ENCODE data around the gene MYMK. TPM values are rescaled to one million over a fixed set of nuclear protein-coding genes. Genes with fewer than 3 reads are reported as not detected.

Gene MYMK
- total and polyA plus RNA-seq, 7 donors = not detected

GRCh38 chr9:133513214-133514100 is 11.3 kb downstream of the MYMK start:
- intact Hi-C loops (cut with DNase I) = no loop called here
- H3K36me3 ChIP-seq = no peaks in the 10 kb centered on the region
- no peak for DNase-seq
- no peak overlapping the region for H3K27ac ChIP-seq
- no peaks in the 10 kb centered on the region for H3K9me3 ChIP-seq
- WGBS, 2 donors = 72 to 80% methylated on average over 28 of the region's 28 CpGs
- H3K4me3 ChIP-seq = no peak overlapping the region
- peaks cover 0 to 17% (median 13%) of the 10 kb centered on the region in 4 donors for H3K4me1 ChIP-seq
- peaks cover 0 to 12% (median 7%) of the 10 kb centered on the region in 3 donors for H3K27me3 ChIP-seq
- no peak for TF ChIP-seq POLR2A (IDR thresholded peaks at IDR 0.05)

GRCh38 chr9:133512253-133513213 is 12.2 kb downstream of the MYMK start:
- no peak for DNase-seq
- Histone ChIP-seq H3K36me3 (no peaks in the 10 kb centered on the region), H3K27me3 (peaks cover 0 to 12% (median 7%) of the 10 kb centered on the region in 3 donors), H3K4me1 (peaks cover 0 to 17% (median 13%) of the 10 kb centered on the region in 4 donors), H3K27ac (no peak overlapping the region), H3K9me3 (no peaks in the 10 kb centered on the region), H3K4me3 (no peak overlapping the region)
- no peak for TF ChIP-seq CTCF (IDR thresholded peaks at IDR 0.05)
- no peak for TF ChIP-seq POLR2A (IDR thresholded peaks at IDR 0.05)
- no peak for TF ChIP-seq EP300 (IDR thresholded peaks at IDR 0.05)
- no peak for TF ChIP-seq POLR2AphosphoS5 (IDR thresholded peaks at IDR 0.05)
- 90 to 92% methylated on average over 19 of the region's 19 CpGs for WGBS, 2 donors
- intact Hi-C loops (cut with DNase I) = no loop called here

GRCh38 chr9:133511607-133512006 is 13.2 kb downstream of the MYMK start:
- no peaks in the 10 kb centered on the region for H3K36me3 ChIP-seq
- peaks cover 0 to 17% (median 13%) of the 10 kb centered on the region in 4 donors for H3K4me1 ChIP-seq
- intact Hi-C loops (cut with DNase I) = no loop called here
- no peak for TF ChIP-seq CTCF (IDR thresholded peaks at IDR 0.05)
- no peak for TF ChIP-seq EP300 (IDR thresholded peaks at IDR 0.05)
- TF ChIP-seq POLR2AphosphoS5 (IDR thresholded peaks at IDR 0.05) = no peak
- no peak for TF ChIP-seq POLR2A (IDR thresholded peaks at IDR 0.05)
- DNase-seq = no peak
- H3K9me3 ChIP-seq = no peaks in the 10 kb centered on the region
- 87 to 89% methylated on average over 10 of the region's 10 CpGs for WGBS, 2 donors
- H3K27me3 ChIP-seq = peaks cover 0 to 12% (median 7%) of the 10 kb centered on the region in 3 donors
- H3K27ac ChIP-seq = no peak overlapping the region
- H3K4me3 ChIP-seq = no peak overlapping the region

GRCh38 chr9:133510926-133511505 is 13.7 kb downstream of the MYMK start:
- H3K36me3 ChIP-seq = no peaks in the 10 kb centered on the region
- peaks cover 0 to 12% (median 7%) of the 10 kb centered on the region in 3 donors for H3K27me3 ChIP-seq
- H3K4me1 ChIP-seq = peaks cover 0 to 17% (median 13%) of the 10 kb centered on the region in 4 donors
- no peak overlapping the region for H3K27ac ChIP-seq
- no peak for TF ChIP-seq CTCF (IDR thresholded peaks at IDR 0.05)
- TF ChIP-seq EP300 (IDR thresholded peaks at IDR 0.05) = no peak
- no peak for TF ChIP-seq POLR2AphosphoS5 (IDR thresholded peaks at IDR 0.05)
- no peak for TF ChIP-seq POLR2A (IDR thresholded peaks at IDR 0.05)
- no peak for DNase-seq
- H3K9me3 ChIP-seq = no peaks in the 10 kb centered on the region
- WGBS, 2 donors = 88 to 90% methylated on average over 27 of the region's 27 CpGs
- H3K4me3 ChIP-seq = no peak overlapping the region
- intact Hi-C loops (cut with DNase I) = no loop called here

Data from sigmoid colon (tissue), 7 donors.